ENCODE data around the gene RNF150.

DNA sequence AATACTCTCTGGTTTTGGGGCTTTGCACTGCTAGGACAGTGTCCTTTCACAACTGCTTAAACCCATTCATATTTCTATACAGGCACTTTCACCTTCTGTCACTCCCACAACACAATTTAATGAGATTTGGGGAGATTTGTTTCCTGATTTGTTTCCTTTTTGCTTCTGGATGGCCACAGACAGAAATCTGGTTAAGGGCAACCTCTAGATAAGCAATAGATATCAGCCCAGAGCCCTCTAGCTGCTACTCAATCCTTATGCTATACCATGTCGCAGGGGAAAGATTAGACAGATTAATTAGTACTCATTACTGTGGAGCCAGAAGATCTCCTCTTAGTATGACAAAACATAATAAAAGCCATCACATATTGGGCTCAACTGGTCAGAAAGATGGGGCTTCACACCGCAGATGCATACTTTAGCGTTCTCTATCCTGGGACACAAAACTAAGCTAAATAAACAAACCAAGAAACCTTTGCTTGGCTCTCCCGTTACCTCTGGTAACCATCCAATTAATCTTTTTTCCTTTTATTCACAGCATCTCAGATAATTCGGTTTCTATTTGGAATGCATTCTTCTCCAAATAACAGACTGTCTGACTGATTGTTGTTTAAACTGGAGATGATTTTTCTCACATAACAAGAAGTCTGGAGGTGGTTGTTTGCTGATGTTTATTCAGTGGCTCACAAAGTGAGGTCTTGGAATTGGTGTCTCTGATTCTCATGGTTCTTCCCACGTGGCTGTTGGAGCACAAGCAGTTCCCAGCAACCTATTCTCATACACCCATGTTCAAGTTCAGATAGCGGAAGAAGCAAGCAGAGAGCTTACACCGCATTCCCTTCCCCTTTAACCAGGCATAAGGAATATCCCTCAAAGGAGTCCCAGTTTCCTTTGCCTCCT lies 46.5 kb upstream of the RNF150 start:
- TF ChIP-seq, protein P1, sequence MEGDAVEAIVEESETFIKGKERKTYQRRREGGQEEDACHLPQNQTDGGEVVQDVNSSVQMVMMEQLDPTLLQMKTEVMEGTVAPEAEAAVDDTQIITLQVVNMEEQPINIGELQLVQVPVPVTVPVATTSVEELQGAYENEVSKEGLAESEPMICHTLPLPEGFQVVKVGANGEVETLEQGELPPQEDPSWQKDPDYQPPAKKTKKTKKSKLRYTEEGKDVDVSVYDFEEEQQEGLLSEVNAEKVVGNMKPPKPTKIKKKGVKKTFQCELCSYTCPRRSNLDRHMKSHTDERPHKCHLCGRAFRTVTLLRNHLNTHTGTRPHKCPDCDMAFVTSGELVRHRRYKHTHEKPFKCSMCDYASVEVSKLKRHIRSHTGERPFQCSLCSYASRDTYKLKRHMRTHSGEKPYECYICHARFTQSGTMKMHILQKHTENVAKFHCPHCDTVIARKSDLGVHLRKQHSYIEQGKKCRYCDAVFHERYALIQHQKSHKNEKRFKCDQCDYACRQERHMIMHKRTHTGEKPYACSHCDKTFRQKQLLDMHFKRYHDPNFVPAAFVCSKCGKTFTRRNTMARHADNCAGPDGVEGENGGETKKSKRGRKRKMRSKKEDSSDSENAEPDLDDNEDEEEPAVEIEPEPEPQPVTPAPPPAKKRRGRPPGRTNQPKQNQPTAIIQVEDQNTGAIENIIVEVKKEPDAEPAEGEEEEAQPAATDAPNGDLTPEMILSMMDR (IDR thresholded peaks at IDR 0.05; ENCODE audit: insufficient read depth, low read length) = no peak
- TF ChIP-seq POLR2AphosphoS5 (IDR thresholded peaks at IDR 0.05; ENCODE audit: low read depth) (no peak), GABPA (IDR thresholded peaks at IDR 0.05; ENCODE audit: low read depth) (no peak)
